Gastrocnemius medialis (tissue), 4 donors: ENCODE results near the gene GRIK2.

Experiments used
- CTCF ChIP-seq, 5 experiments: fragments of 450-650 bp in 3 of 5; fragments of 200-600 bp in 2 of 5; sonication (generic) in 2 of 5; IDR thresholded peaks in 4 of 5; conservative IDR thresholded peaks in 1 of 5; 1 replicate in 4 of 5; 2 replicates in 1 of 5; pipeline ENCODE4 v1.5.1; 2016 to 2019; ENCODE audit warnings: antibody characterized with exemption in 5 of 5, mild to moderate bottlenecking in 3 of 5, moderate library complexity in 3 of 5
- POLR2A ChIP-seq, 2 donors: fragments of 450-650 bp; IDR thresholded peaks; one replicate each; pipeline ENCODE4 v1.6.1; 2017; ENCODE audit warnings: antibody characterized with exemption in 2 of 2, mild to moderate bottlenecking in 2 of 2, moderate library complexity in 2 of 2

DNA sequence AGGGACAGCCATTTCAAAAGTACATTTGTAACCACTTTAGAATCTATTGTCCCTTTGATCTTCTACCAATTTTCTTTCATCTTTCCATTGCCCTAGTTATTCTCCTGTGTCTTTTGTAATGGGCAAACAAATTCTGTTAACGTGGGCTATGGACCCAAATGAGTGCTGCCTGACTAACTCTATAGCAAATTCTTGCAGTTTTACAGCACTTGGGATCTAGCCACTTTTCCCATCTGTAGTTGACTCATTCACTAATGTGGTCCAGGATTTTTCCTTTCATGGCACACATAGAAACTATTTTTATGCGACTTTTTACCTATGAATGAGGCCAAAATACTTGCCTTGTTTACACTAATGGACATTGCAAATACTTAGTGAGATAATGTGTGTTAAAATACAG lies 52.0 kb downstream of the GRIK2 start:
- no peak for TF ChIP-seq CTCF (IDR thresholded peaks at IDR 0.05 in 4 of 5, conservative IDR thresholded peaks at IDR 0.05 in 1 of 5)
- no peak for TF ChIP-seq POLR2A (IDR thresholded peaks at IDR 0.05)
